OCI-LY3 (cell line): ENCODE results near the gene ANP32E.

Experiments used
- H2AFZ ChIP-seq: fragments of 200-600, 300-600 bp; shearing (Covaris generic); 2 replicates; pipeline ENCODE4 v1.6.0; 2014; ENCODE audit warnings: antibody characterized with exemption, low read depth, low read length
- H3K27ac ChIP-seq: fragments of 200-600, 300-600 bp; sonication (generic); 2 replicates; pipeline ENCODE4 v1.5.1; 2014; ENCODE audit warnings: mild to moderate bottlenecking, low read length, moderate library complexity, mixed read lengths
- H3K27me3 ChIP-seq: fragments of 200-600, 300-600 bp; sonication (generic); 2 replicates; pipeline ENCODE4 v1.6.1; 2014; ENCODE audit warnings: low read depth, low read length, mixed read lengths
- H3K36me3 ChIP-seq: fragments of 200-600, 300-600 bp; sonication (generic); replicated peaks from 2 replicates; pipeline ENCODE3; 2014; ENCODE audit warnings: low read depth, low read length, mixed read lengths
- H3K4me1 ChIP-seq: fragments of 300-600, 200-600 bp; sonication (generic); 2 replicates; pipeline ENCODE4 v1.6.1; 2014; ENCODE audit warnings: low read length, mixed read lengths
- H3K4me2 ChIP-seq: fragments of 200-600, 300-600 bp; sonication (generic); 2 replicates; pipeline ENCODE4 v1.6.1; 2014; ENCODE audit warnings: low read length, mixed read lengths
- H3K4me3 ChIP-seq: fragments of 300-600, 200-600 bp; sonication (generic); 2 replicates; pipeline ENCODE4 v1.5.1; 2014; ENCODE audit warnings: antibody characterized with exemption, mild to moderate bottlenecking, low read length, moderate library complexity
- H3K79me2 ChIP-seq: fragments of 300-600, 200-600 bp; shearing (Covaris generic); 2 replicates; pipeline ENCODE4 v1.6.1; 2014; ENCODE audit warnings: mild to moderate bottlenecking, low read length, mixed read lengths
- H3K9ac ChIP-seq: fragments of 300-600, 200-600 bp; shearing (Covaris generic); 2 replicates; pipeline ENCODE4 v1.6.0; 2014; ENCODE audit warnings: mild to moderate bottlenecking, low read length, moderate library complexity
- H3K9me3 ChIP-seq: fragments of 200-600, 300-600 bp; shearing (Covaris generic); 2 replicates; pipeline ENCODE4 v1.6.1; 2014; ENCODE audit warnings: low read length, mixed read lengths; ENCODE audit not compliant: insufficient read depth
- H4K20me1 ChIP-seq: fragments of 200-600, 300-600 bp; sonication (generic); 2 replicates; pipeline ENCODE4 v1.6.1; 2016; ENCODE audit warnings: low read length, mixed read lengths; ENCODE audit not compliant: insufficient read depth
- EZH2phosphoT487 ChIP-seq: fragments of 200-600 bp; shearing (Covaris generic); IDR thresholded peaks from 2 replicates; pipeline ENCODE4 v1.6.1; 2018; ENCODE audit warnings: antibody characterized with exemption, mixed run types, low read depth
- TF ChIP-seq, protein P1 (sequence below): fragments of 200-600, 300-600 bp; sonication (generic); IDR thresholded peaks from 2 replicates; pipeline ENCODE4 v1.5.1; 2014; ENCODE audit warnings: antibody characterized with exemption, low read length, low read depth

ANP32E gene

DNA sequence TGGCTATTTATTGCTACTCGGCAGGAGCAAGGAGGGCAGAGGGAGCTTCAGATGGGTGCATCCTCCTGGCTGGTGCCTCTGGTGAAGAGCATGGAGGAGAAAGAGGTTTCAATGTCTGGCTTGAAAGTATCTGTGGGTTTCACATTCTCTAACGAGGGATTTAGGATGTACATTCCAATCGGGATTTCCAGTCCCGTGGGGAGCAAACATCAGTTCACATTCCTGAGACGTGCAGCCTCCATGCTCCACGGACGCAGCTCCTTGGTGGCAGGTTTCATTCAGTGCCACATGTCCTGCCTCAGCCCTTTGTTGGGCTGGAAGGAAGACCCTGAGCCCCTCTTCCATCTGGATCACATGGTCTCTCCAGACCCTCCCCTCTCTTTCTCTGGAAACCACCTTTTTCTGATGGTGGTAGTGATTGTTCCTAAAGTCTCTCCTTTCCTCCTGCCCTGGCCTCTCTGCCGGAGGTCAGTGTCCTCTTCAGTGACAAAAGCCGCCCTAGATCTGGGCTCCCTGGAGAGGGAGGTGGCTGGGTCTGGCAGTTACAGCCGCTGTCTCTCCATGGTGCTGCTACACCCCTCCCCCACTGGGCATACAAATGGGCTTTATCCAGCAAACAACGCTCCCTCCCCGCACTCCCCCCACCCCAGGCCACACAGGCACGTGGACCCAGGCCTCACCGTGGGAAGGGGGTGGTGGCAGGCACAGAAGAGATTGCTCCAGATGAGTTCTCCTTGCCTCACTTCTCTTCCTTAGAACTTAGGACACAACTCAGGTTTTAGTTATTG is 20.8 kb upstream of the ANP32E start:
- peak overlapping the region; percentile 58; the same call in 1 of the 2 replicates for H3K9ac ChIP-seq
- peak overlapping the region; percentile 76 for H3K4me3 ChIP-seq
- H3K4me2 ChIP-seq: peak overlapping the region; percentile 84
- H3K27me3 ChIP-seq: peaks cover 39% of the 10 kb centered on the region
- H4K20me1 ChIP-seq: no peaks in the 10 kb centered on the region
- no peaks in the 10 kb centered on the region for H3K9me3 ChIP-seq
- H3K4me1 ChIP-seq: peaks cover 26% of the 10 kb centered on the region
- no peak overlapping the region for H3K27ac ChIP-seq
- H3K79me2 ChIP-seq: no peaks in the 10 kb centered on the region
- no peaks in the 10 kb centered on the region for H3K36me3 ChIP-seq
- peak overlapping the region; percentile 91; the same call in 1 of the 2 replicates for H2AFZ ChIP-seq
- TF ChIP-seq, protein P1, sequence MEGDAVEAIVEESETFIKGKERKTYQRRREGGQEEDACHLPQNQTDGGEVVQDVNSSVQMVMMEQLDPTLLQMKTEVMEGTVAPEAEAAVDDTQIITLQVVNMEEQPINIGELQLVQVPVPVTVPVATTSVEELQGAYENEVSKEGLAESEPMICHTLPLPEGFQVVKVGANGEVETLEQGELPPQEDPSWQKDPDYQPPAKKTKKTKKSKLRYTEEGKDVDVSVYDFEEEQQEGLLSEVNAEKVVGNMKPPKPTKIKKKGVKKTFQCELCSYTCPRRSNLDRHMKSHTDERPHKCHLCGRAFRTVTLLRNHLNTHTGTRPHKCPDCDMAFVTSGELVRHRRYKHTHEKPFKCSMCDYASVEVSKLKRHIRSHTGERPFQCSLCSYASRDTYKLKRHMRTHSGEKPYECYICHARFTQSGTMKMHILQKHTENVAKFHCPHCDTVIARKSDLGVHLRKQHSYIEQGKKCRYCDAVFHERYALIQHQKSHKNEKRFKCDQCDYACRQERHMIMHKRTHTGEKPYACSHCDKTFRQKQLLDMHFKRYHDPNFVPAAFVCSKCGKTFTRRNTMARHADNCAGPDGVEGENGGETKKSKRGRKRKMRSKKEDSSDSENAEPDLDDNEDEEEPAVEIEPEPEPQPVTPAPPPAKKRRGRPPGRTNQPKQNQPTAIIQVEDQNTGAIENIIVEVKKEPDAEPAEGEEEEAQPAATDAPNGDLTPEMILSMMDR: no peak

DNA sequence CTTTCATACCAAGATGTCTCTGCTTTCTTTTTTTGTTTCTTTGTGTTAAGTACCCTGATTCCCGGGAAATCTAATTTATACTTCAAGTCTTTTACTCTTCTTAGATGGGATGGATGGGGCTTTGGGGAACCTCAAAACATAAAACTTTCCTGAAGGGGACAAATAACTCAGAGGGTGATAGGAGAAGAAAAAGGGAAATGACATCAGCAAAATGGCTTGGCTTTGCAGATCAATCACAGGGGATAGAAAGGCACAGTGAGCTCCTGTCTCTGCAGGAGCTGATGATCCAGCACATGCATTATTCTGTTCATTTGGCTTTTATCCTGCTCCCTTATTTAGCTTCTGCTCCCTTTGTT is 20.3 kb upstream of the ANP32E start:
- Histone ChIP-seq H2AFZ (peak overlapping the region; percentile 91), H3K9ac (peak overlapping the region; percentile 58), H3K4me1 (peaks cover 26% of the 10 kb centered on the region), H3K4me3 (peak overlapping the region; percentile 76), H3K27me3 (peaks cover 39% of the 10 kb centered on the region), H3K79me2 (no peaks in the 10 kb centered on the region), H3K4me2 (peak overlapping the region; percentile 84), H3K9me3 (no peaks in the 10 kb centered on the region), H4K20me1 (no peaks in the 10 kb centered on the region), H3K36me3 (no peaks in the 10 kb centered on the region), H3K27ac (no peak overlapping the region)
- no peak for TF ChIP-seq EZH2phosphoT487
- TF ChIP-seq, protein P1: no peak

DNA sequence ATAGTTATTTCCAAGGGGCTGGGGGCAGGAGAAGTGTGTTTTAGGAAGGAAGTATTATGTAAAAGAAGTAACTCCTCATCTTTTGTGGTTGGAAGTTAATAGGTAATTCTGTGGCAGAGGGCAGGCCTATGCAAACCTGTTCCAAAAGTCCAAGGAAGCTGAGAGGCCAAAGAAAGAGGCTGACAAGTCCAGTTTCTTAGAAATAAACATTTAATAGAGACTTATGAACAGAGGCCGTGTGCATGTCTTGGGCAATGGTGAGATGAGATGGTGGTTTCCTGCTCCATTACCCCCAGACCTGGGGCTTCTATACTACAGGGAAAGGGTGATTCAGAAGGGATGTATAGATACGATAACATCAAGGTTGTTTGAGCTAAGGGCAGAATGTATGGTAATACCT is 14.0 kb upstream of the ANP32E start:
- Histone ChIP-seq H3K4me2 (no peak overlapping the region), H2AFZ (0 out of 2 replicates have a peak overlapping the region, but pooled peaks have one; percentile 45), H3K79me2 (no peaks in the 10 kb centered on the region), H3K9ac (no peak overlapping the region), H3K27me3 (0 out of 2 replicates have a peak, but pooled peaks cover 3% of the 10 kb centered on the region), H4K20me1 (no peaks in the 10 kb centered on the region), H3K4me3 (no peak overlapping the region), H3K36me3 (no peaks in the 10 kb centered on the region), H3K4me1 (no peaks in the 10 kb centered on the region), H3K9me3 (no peaks in the 10 kb centered on the region), H3K27ac (no peak overlapping the region)
- no peak for TF ChIP-seq EZH2phosphoT487
- TF ChIP-seq, protein P1: no peak

DNA sequence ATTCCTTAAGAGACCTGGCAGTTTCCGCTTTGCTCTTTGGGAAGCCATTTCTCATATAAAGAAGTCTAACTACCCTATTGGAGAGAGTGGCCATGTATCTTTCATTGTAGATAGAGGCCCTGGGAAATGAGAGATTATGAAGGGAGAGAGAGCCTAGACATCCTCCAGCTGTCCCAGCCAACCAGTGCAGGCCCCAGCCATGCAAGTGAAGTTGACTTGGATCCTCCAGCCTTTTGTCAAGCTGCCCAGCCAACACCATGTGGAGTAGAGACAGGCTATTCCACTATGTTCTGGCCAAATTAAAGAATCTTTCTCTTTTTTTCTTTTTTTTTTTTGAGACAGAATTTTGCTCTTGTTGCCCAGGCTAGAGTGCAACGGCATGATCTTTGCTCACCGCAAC is 7.1 kb upstream of the ANP32E start:
- no peak overlapping the region for H2AFZ ChIP-seq
- TF ChIP-seq, protein P1: no peak
- no peak for TF ChIP-seq EZH2phosphoT487
- H3K4me1 ChIP-seq: peaks cover 8% of the 10 kb centered on the region
- no peak overlapping the region for H3K9ac ChIP-seq
- H4K20me1 ChIP-seq: no peaks in the 10 kb centered on the region
- H3K9me3 ChIP-seq: no peaks in the 10 kb centered on the region
- no peak overlapping the region for H3K27ac ChIP-seq
- no peaks in the 10 kb centered on the region for H3K79me2 ChIP-seq
- no peak overlapping the region for H3K4me2 ChIP-seq
- H3K4me3 ChIP-seq: no peak overlapping the region
- no peaks in the 10 kb centered on the region for H3K36me3 ChIP-seq
- 0 out of 2 replicates have a peak, but pooled peaks cover 3% of the 10 kb centered on the region for H3K27me3 ChIP-seq
